Neural crest cell (in vitro differentiated cells): Measurements from ENCODE around the gene SDHAF3. TPM values are rescaled to one million over a fixed set of nuclear protein-coding genes. Genes with fewer than 3 reads are reported as not detected.
A peak's percentile ranks its signal among the peaks of the same experiment; 100 is the strongest.
"Not testable (repeated sequence)": the region's sequence is repeated elsewhere in the genome, so short reads cannot be mapped to it uniquely, and the experiment has no call there.

Experiments used
- DNase-seq: peaks from one replicate; pipeline ENCODE4 v3.0.0; 2021; ENCODE audit warnings: low read depth, mixed read lengths, low spot score
- H3K27ac Mint-ChIP-seq: one replicate; pipeline ENCODE4 v1.8.0; 2021; ENCODE audit warnings: mild to moderate bottlenecking, mixed read lengths; ENCODE audit not compliant: unreplicated experiment
- H3K27me3 Mint-ChIP-seq: 2 replicates; pipeline ENCODE4 v1.8.0; 2021; ENCODE audit warnings: low read depth, mild to moderate bottlenecking, mixed read lengths
- H3K36me3 Mint-ChIP-seq: 2 replicates; pipeline ENCODE4 v1.8.0; 2021; ENCODE audit warnings: low read depth, mild to moderate bottlenecking, mixed read lengths
- H3K4me1 Mint-ChIP-seq: 2 replicates; pipeline ENCODE4 v1.8.0; 2021; ENCODE audit warnings: mixed read lengths
- H3K4me3 Mint-ChIP-seq: one replicate; pipeline ENCODE4 v1.8.0; 2021; ENCODE audit warnings: mild to moderate bottlenecking, mixed read lengths
- H3K9me3 Mint-ChIP-seq: 2 replicates; pipeline ENCODE4 v1.8.0; 2021; ENCODE audit warnings: mixed read lengths
- CTCF ChIP-seq: fragments of 200-600 bp; sonication (generic); conservative IDR thresholded peaks from 2 replicates; pipeline ENCODE4 v1.5.0; 2021; ENCODE audit warnings: antibody characterized with exemption, mild to moderate bottlenecking
- total RNA-seq: library from RNA; stranded (reverse); gene quantifications from 2 replicates; pipeline ENCODE4 v1.2.1, GENCODE V29; 2021

The SDHAF3 gene
- total RNA-seq, 1 donor from 2014 or later, result 25.1 TPM

GRCh38 chr7:97117035-97117371 lies 495 bp upstream of the SDHAF3 start:
- peaks cover 5% of the 10 kb centered on the region for H3K9me3 Mint-ChIP-seq
- peak overlapping the region; percentile 88 for H3K27ac Mint-ChIP-seq
- peaks cover 4% of the 10 kb centered on the region for H3K27me3 Mint-ChIP-seq
- no peak for DNase-seq
- peak overlapping the region; percentile 98 for H3K4me3 Mint-ChIP-seq
- no peak for TF ChIP-seq CTCF
- H3K4me1 Mint-ChIP-seq, result peaks cover 39% of the 10 kb centered on the region
- peaks cover 12% of the 10 kb centered on the region for H3K36me3 Mint-ChIP-seq

GRCh38 chr7:97118306-97118917 lies 914 bp downstream of the SDHAF3 start:
- peak overlapping the region; percentile 98 for H3K4me3 Mint-ChIP-seq
- peaks cover 8% of the 10 kb centered on the region for H3K9me3 Mint-ChIP-seq
- H3K4me1 Mint-ChIP-seq, result peaks cover 39% of the 10 kb centered on the region
- H3K36me3 Mint-ChIP-seq, result peaks cover 16% of the 10 kb centered on the region
- no peak for TF ChIP-seq CTCF
- peaks cover 4% of the 10 kb centered on the region for H3K27me3 Mint-ChIP-seq
- no peak for DNase-seq
- peak overlapping the region; percentile 77 for H3K27ac Mint-ChIP-seq

GRCh38 chr7:97119747-97120146 lies 2.2 kb downstream of the SDHAF3 start:
- Mint-ChIP-seq H3K36me3 (peaks cover 23% of the 10 kb centered on the region), H3K27ac (no peak overlapping the region), H3K9me3 (peaks cover 13% of the 10 kb centered on the region), H3K4me3 (peak overlapping the region; percentile 39), H3K4me1 (peaks cover 39% of the 10 kb centered on the region), H3K27me3 (no peaks in the 10 kb centered on the region)
- TF ChIP-seq CTCF, result no peak
- no peak for DNase-seq

- TF ChIP-seq CTCF, result no peak
- Mint-ChIP-seq H3K4me1 (peaks cover 39% of the 10 kb centered on the region), H3K4me3 (peak overlapping the region; percentile 39), H3K9me3 (peaks cover 16% of the 10 kb centered on the region), H3K27ac (no peak overlapping the region), H3K36me3 (peaks cover 31% of the 10 kb centered on the region), H3K27me3 (no peaks in the 10 kb centered on the region)
- DNase-seq, result no peak
These were observed 3.4 kb downstream of the SDHAF3 start for GRCh38 chr7:97120713-97121457.

GRCh38 chr7:97123115-97123514 lies 5.6 kb downstream of the SDHAF3 start:
- not testable (repeated sequence) for DNase-seq, H3K27me3 Mint-ChIP-seq, H3K27ac Mint-ChIP-seq, H3K4me3 Mint-ChIP-seq
- H3K36me3 Mint-ChIP-seq, result peaks cover 29% of the 10 kb centered on the region
- peaks cover 14% of the 10 kb centered on the region for H3K9me3 Mint-ChIP-seq
- peaks cover 30% of the 10 kb centered on the region for H3K4me1 Mint-ChIP-seq

- no peak overlapping the region for H3K27ac Mint-ChIP-seq
- peaks cover 6% of the 10 kb centered on the region for H3K4me1 Mint-ChIP-seq
- H3K4me3 Mint-ChIP-seq, result no peak overlapping the region
- DNase-seq, result no peak
- peaks cover 26% of the 10 kb centered on the region for H3K36me3 Mint-ChIP-seq
- H3K27me3 Mint-ChIP-seq, result no peaks in the 10 kb centered on the region
- H3K9me3 Mint-ChIP-seq, result peaks cover 14% of the 10 kb centered on the region
- no peak for TF ChIP-seq CTCF
These were observed 9.1 kb downstream of the SDHAF3 start for GRCh38 chr7:97126483-97127171.
